ENCODE results near the gene CCDC51.

- TF ChIP-seq CTCF (IDR thresholded peaks at IDR 0.05) = no peak
- no peak for TF ChIP-seq POLR2AphosphoS5 (IDR thresholded peaks at IDR 0.05)
Observed at GRCh38 chr3:48413611-48414010, 26.3 kb downstream of the CCDC51 start.

Data from prostate gland (tissue), 2 donors.